Fibroblast of the conjunctiva (primary cell): ENCODE data around the gene CD52.
"Not testable (repeated sequence)": the region's sequence is repeated elsewhere in the genome, so short reads cannot be mapped to it uniquely, and the experiment has no call there.

Experiments
- DNase-seq: peaks from one replicate; pipeline ENCODE4 v3.0.0-alpha.2; 2010; ENCODE audit warnings: low read depth

CD52 gene

DNA sequence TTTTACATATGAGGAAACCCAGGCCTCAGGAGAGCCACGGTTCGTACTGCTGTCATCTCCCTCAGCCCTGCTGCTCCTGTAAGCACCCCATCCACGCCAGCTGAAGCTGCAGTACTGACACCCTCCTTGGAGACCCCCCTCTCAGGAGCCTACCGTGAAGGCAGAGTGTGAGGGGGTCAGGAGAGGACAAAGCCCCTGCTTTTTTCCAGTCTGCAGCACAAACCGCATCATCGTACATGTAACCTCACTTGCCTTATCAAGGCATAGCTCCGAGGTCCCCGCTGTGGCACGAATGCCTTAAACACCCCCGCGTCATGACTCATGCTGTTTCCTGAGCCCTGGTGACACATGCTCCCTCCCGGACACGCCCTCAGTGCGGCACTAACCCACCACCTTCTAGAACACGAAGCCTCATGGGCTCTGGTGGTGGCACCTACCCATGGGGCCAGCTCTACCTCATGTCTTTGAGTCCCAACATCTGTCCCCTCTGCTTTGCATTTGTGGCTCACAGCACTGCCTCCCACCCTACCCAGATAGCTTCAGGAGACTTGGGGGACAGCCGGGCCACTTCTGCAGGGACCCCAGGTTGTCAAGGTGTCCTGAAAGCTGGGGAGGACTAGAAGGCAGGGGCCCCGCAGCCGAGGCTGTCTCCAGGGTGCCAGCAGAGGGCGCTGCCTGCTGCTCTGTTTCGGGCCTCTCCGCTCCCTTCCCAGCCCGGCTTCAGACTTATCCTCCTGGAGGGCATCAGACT, 33.0 kb upstream of the CD52 start:
- DNase-seq, result peak; percentile 55

- no peak for DNase-seq
Observed at GRCh38 chr1:26285366-26286063, 32.2 kb upstream of the CD52 start.

GRCh38 chr1:26286064-26286416, 31.7 kb upstream of the CD52 start:
- DNase-seq, result no peak

DNA sequence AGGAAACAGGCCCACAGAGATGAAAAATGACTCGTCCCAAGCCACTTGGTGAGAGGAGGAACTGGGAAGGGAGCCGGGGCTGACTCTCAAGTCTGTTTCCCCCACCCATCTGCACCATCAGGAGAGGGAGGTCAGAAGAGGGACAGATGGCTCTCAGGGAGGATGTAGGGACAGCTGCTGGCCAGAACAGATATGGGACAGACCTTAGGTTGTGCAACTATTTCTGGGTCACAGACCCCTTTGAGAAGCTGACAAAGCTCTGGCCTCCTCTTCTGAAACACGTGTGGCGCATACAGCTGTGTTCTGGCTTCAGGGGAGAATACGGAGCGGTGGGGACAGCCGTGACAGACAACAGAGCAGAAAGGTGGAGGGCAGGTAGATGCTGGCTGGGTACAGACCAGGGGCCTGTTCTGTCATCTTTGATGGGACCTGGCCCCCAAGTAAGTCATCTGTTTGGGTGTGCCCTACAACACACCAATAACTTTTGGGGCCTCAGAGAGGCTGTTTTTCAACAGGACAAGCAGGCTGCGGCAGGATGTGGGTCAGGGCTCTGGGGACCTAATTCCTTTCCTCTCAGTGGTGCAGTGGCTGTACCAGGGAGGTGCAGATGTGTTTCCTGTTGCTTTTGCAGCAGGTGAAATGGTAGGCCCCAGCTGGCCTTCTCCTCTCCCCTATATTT, 30.6 kb upstream of the CD52 start:
- no peak for DNase-seq

DNA sequence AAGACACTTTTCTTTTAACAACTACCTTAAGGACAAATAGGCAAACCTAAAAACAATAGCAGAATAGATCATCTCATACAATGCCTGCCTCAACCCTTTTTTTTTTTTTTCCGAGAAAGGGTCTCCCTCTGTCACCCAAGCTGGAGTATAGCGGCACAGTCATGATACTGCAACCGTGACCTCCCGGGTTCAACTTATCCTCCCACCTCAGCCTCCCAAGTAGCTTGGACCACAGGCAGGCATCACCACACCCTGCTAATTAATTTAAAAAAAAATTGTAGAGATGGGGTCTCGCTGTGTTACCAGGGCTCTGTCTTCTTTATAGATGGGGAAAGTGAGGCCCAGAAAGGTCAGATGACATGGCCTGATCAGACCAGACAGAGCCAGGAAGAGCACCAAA, 29.9 kb upstream of the CD52 start:
- no peak for DNase-seq

GRCh38 chr1:26288311-26288941, 29.3 kb upstream of the CD52 start:
- no peak for DNase-seq

DNA sequence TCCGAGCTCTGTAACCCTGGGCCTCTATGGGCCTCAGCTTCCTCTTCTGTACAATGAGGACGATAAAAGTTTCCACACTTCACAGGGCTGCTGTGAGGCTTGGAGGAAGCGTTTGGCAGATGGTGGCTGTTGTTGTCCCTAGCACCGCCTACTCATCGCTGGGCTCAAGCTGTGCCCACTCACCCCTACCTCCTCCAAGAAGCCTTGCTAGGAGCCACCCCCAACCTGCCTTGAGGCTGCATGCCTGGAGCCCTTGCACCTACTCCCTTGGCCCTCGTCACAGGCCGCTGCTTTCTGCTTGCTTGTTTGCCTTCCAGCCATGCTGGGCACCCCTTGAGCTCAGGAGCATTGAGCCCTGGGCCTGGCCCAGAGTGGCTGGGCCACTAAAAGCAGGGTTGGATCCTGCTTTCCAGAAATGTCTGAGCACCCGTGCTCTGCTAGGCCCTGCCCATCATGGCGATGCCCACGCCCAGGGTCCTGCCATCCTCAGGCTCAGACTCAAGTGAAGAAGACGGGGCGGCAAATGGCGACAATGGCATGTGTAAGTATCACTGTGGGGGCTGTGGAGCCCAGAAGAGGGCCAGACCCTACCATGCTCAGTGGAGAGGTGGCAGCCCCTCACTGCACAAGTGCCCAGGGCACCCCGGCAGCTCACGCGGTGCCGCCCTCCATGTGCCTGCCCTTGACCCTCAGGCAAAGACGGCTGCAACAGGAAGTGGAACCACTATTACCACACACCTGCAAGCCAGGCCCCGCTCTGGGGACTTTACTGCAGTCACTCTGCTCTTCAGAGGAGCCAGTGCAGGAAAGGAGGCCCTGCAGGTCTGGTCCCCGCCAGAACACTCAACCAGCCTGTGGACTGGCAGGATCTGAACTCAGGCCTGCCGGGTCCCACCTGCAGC, 28.3 kb upstream of the CD52 start:
- no peak for DNase-seq

DNA sequence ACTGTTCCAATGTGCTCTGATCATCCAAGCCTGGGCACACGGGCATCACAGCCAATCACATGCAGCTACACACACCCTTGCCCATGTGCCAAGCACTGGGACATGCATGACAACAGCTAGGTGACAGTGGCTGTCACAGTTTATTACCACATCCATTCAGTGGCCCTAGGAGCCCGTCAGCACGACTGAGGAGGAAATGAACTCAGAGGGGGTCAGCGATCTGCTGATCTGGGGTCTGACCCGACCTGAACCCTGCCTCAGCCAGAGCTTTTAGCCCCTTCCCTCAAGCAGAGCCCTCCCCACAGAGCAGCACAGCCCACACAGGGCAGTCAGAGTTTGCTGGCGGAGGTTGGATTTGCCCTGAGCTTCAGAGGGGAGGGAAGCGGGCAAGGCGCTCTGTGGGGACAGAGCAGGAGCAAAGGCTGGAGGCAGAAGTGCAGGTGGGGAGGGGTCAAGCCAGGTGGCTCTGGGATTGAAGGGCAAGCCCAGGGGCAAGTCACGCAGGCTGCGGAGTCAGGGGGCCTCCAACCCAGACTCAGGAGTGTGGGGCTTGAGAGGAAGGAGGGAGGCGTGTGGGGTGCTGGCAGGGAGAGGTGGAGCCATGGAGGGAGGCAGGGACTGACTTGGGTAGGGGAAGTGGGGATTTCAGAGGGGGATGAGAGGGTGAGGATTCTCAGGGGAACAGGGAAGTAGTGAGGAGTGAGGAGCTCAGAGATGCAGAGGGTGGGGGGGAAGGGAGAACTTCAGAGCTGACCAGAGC, 27.5 kb upstream of the CD52 start:
- DNase-seq, result no peak

- no peak for DNase-seq
Observed at GRCh38 chr1:26290882-26291261, 26.9 kb upstream of the CD52 start.

DNA sequence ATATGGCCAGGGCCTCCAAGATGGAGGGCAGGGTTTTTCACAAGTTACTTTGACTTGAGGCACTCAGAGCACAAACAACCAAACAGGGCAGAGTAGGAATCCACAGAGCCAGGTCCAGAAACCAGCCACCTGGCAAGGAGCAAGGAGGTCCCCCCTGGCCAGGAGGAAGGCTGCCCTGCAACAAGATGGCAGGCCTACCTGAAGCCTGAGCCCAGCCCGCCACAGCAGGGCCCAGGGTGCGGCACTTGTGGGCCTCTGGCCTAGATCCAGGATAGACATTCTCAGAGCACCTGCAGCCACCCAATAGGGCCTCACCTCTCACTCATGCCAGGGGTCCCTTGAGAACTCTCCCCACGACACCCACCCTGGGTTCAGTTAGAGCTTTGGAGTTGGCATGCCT, 26.3 kb upstream of the CD52 start:
- no peak for DNase-seq

- DNase-seq, result no peak
Observed at GRCh38 chr1:26291939-26292338, 25.8 kb upstream of the CD52 start.

DNA sequence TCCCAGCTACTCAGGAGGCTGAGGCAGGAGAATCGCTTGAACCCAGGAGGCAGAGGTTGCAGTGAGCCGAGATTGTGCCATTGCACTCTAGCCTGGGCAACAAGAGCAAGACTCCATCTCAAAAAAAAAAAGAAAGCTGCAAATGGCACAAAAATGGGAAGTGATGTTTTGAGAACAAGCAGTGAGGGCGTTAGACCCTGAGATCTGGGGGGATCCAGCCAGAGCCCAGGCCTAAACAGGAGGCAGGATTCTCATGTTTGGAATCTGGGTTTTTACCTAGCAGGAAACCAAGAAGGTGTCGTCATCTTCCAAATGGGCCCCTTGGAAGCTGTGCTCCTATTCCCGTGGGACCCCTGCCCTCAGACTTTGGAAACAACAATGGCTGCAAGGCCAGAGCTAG, 25.0 kb upstream of the CD52 start:
- not testable (repeated sequence) for DNase-seq

GRCh38 chr1:26293911-26294463, 23.8 kb upstream of the CD52 start:
- no peak for DNase-seq

DNA sequence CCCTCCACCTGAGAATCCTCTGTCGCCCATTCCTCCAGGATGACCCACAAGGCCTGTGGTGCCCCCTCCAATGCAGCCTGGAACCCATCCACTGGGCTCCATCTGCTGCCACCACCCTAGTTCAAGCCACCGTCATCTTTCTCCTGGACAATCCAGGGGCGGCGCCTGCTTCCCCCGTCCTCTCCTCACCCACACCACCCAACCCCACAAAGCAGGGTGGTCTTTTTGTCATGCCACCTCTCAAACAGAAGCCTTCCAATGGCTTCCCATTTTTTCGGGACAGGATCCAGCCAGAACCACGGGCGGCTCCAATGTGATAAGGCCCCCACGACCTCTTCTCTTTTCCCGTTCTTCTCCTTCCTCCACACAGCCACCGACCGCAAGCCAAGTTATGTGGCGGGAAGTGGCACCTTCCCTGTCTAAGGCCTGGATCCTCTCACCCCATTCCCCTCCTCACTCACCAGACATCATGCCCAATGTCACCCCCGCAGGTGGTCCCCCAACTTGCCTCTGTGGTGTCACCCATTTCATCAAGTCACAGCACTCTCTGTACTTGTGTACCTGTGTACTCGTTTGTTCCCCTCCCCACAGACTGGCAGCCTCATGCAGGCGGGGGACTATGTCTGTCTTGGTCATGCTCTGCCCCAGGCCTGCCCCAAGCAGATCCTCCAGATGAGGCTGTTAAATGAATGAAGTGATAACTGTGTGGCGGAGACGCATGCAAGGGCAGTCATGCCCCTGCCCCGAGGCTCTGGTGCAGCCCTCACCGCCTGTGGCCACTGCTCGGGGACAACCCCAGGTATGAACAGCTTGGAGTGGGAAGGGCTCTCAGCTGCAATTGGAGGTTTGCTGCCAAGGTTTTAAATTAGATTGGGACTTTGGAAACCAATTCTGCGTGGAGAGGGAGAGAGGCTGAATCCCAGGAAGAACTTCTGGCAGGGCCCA, 22.3 kb upstream of the CD52 start:
- no peak for DNase-seq

DNA sequence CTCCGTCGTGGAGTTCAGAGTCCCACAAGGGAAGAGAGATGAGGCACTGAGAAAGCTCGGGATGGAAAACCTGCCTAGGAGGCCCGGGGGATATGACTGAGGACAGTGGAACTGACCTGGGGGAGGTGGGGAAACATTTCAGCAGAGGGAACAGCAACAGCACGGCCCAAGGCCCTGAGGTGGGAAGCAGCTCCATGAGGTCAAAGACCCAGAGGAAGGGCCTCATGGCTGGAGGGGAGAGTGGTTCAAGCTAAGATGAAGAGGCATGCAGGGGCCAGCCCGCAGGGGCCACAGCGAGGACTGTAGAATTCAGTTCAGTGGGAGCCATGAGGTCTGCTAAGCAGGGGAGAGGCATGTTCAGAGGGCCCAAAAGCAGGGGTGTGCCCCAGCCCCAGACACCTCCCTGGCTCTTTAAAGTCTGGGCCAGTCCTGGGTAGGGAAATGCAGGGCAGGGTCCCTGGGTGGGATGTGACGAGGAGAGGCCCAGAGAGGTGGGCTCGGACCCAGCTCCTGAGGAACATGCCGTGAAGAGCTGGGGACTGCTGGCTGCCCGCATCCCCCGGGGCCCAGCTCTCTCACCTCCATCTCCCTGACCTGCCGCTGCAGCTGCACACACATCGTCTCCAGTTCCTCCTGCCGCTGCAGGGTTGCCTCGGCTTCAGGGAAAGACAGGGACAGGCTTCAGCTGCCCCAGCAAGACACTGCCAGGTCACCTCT, 21.3 kb upstream of the CD52 start:
- DNase-seq, result no peak

GRCh38 chr1:26297057-26297790, 20.5 kb upstream of the CD52 start:
- DNase-seq, result no peak

GRCh38 chr1:26297791-26298124, 20.0 kb upstream of the CD52 start:
- DNase-seq, result no peak

DNA sequence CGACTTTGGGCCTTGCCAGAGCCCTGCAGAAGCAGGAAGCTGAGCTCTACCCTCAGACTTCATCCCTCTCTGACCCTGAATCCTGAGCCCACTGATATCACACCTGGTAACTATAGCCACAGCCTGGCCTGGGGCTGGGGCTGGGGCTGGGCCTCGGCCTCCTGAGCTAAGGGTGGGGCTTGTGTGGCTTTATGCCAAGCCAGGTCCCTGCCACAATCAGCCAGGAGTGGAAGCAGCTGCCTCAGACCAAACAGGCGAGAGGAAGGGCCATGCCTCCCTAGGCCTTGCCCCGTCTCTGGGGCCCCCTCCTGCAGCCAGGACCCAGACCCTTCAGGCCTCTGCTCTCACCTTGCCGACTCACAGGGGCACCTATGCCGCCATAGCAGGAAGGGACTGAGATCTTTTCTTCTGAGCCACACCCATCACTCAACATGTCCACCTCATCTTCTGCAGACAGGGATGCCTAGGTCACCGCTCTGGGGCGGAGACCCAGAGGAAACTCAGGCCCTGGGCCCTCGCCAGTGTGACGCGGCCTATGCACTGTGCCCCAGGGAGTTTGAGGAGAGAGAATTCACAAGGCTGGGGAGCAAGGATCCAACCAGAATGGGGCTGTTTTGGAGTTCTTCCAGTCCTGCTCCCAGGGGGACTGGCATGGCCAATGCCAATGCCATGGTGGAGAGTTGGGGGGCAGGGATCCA, 17.0 kb upstream of the CD52 start:
- no peak for DNase-seq
